SKM-1 (cell line): Measurements from ENCODE around the gene PDZK1.
"Not testable (repeated sequence)": the region's sequence is repeated elsewhere in the genome, so short reads cannot be mapped to it uniquely, and the experiment has no call there.

ENCODE experiments used
- DNase-seq: peaks from one replicate; lab custom pipeline; 2025; ENCODE audit not compliant: unreplicated experiment; lab: John Stamatoyannopoulos, UW

The PDZK1 gene

GRCh38 chr1:145662502-145662901 lies 44.7 kb downstream of the PDZK1 start:
- not testable (repeated sequence) for DNase-seq

DNA sequence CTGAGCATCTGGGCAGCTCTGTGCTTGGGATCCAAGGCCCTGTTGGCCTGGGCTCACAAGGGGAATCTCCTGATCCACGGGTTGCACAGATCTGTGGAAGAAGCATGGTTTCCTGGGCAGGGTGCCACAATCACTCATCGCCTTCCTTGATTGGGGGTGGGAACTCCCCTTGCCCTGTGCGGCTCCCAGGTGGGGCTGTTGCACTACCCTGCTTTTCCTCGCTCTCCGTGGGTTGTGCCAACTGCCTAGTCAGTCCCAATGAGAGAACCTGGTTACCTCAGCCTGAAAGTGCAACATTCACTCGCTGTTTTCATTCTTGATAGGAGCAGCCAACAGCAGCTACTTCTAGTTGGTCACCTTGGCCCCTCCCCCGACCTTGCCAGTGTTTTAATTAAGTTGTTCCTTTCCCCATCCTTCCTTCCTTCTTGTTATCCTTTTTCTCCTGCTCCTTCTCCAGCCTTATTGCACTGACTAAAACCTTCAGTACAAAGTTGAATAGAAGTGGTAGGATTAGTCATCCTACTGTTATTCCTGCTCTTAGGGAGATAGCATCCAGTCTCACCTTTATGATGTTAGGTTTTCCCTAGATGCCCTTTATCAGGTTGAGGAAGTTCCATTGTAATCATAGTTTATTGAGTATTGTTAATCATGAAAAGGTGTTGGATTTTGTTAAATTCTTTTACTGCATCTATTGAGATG lies 50.8 kb downstream of the PDZK1 start:
- DNase-seq, result not testable (repeated sequence)

- not testable (repeated sequence) for DNase-seq
Observed at GRCh38 chr1:145643990-145644389, 63.2 kb downstream of the PDZK1 start.

GRCh38 chr1:145641886-145642285 lies 65.3 kb downstream of the PDZK1 start:
- DNase-seq, result not testable (repeated sequence)

DNA sequence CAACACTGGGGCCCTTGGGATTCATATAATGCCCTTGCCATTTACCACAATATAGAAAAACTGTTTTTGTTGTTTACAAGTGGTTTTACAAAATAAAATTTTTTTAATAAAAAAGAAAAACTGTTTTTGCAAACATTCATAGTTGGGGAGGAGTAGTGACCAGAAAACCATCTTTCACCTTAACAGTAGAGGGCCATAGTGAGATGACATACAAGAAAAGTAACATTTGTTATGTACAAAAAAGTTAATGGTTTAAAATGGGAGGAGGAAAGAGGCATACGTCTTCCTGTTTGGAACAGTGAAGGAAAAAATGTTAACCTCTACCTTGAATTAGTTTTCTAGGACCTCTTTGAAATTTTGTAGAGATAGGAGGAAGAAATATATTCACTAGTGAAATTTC lies 70.9 kb downstream of the PDZK1 start:
- DNase-seq, result not testable (repeated sequence)

DNA sequence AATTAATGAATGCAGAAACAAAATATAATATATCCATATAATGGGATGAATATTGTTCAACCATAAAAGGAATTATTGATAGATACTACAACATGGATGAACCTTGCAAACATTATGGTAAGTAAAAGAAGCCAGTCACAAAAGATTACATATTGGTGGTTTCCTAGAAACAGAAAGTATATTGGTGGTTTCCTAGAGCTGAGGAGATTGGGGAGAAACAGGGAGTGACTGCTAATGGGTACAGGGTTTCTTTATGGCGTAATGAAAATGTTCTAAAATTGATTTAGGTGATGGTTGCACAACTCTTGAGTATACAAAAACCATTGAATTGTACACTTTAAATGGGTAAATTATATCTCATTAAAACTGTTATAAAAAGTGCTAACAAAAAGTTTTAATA lies 85.0 kb downstream of the PDZK1 start:
- DNase-seq, result not testable (repeated sequence)
